GM08714 (cell line): ENCODE data around the gene HSD17B10.

Experiments
- H3K4me3 ChIP-seq: fragments of 200-500 bp; sonication (Bioruptor generic); 2 replicates; pipeline ENCODE4 v1.5.1; 2014; ENCODE audit warnings: mild to moderate bottlenecking, low read length, inconsistent platforms
- ZNF274 ChIP-seq: IDR thresholded peaks from 2 replicates; pipeline ENCODE4 v1.6.1; 2012; ENCODE audit warnings: mild to moderate bottlenecking, low read depth, low read length

Gene HSD17B10

GRCh38 chrX:53421125-53421524 is 13.0 kb downstream of the HSD17B10 start:
- H3K4me3 ChIP-seq: peak overlapping the region; percentile 82
- no peak for TF ChIP-seq ZNF274

DNA sequence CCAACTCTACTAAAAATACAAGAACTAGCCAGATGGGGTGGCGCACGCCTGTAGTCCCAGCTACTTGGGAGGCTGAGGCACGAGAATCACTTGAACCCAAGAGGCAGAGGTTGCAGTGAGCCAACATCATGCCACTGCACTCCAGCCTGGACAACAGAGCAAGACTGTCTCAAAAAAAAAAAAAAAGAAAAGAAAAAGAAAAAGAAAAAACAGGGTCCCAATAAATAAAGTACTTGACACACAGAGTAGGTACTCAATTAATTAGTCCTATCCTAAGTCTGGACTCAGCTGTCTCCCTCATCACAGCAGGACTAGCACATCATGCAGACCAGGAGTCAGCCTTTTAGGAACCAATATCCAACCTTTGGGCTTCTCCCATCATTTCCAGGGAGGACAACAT is 13.8 kb downstream of the HSD17B10 start:
- peak overlapping the region; percentile 82 for H3K4me3 ChIP-seq

GRCh38 chrX:53412446-53412845 is 21.7 kb downstream of the HSD17B10 start:
- H3K4me3 ChIP-seq: no peak overlapping the region
- no peak for TF ChIP-seq ZNF274

GRCh38 chrX:53403535-53403934 is 30.6 kb downstream of the HSD17B10 start:
- H3K4me3 ChIP-seq: no peak overlapping the region
- no peak for TF ChIP-seq ZNF274

GRCh38 chrX:53398216-53398615 is 36.0 kb downstream of the HSD17B10 start:
- H3K4me3 ChIP-seq: no peak overlapping the region

GRCh38 chrX:53395605-53396298 is 38.4 kb downstream of the HSD17B10 start:
- no peak for TF ChIP-seq ZNF274
- H3K4me3 ChIP-seq: no peak overlapping the region

More at GRCh38 chrX:53398216-53398615, 36.0 kb downstream of the HSD17B10 start:
- TF ChIP-seq ZNF274: no peak

GRCh38 chrX:53383376-53384076 is 50.6 kb downstream of the HSD17B10 start:
- H3K4me3 ChIP-seq: no peak overlapping the region
- no peak for TF ChIP-seq ZNF274
